Renal cortical epithelial cell (primary cell): Measurements from ENCODE around the gene FJX1. TPM values are rescaled to one million over a fixed set of nuclear protein-coding genes. Genes with fewer than 3 reads are reported as not detected.
"Not testable (repeated sequence)": the region's sequence is repeated elsewhere in the genome, so short reads cannot be mapped to it uniquely, and the experiment has no call there.

Experiments
- DNase-seq: peaks from one replicate; pipeline ENCODE4 v3.0.0-alpha.2; 2011; ENCODE audit warnings: low read depth
- total RNA-seq: library from RNA; depleted of rRNA; stranded (reverse); fragments of >200 nt; gene quantifications from 2 replicates; pipeline ENCODE4 v1.2.3, GENCODE V29; 2014

Gene FJX1
- total RNA-seq, 1 donor from 2014 or later: 28.3 TPM

- not testable (repeated sequence) for DNase-seq
Measured at GRCh38 chr11:35668350-35668749, 50.1 kb downstream of the FJX1 start.

Other genes starting within 250 kb of the FJX1 start
- gene SLC1A2, start 198.9 kb upstream of the FJX1 start, total RNA-seq: 0.10 TPM in 1 of 2 replicates, not detected in the other
- gene PAMR1, start 92.8 kb upstream of the FJX1 start, total RNA-seq: 0.52 and 1.8 TPM in 2 replicates
- gene TRIM44, start 44.3 kb downstream of the FJX1 start, total RNA-seq: 8.9 and 24.1 TPM in 2 replicates